ENCODE measurements around the gene CCDC69. TPM values are rescaled to one million over a fixed set of nuclear protein-coding genes. Genes with fewer than 3 reads are reported as not detected.
"Not testable (repeated sequence)": the region's sequence is repeated elsewhere in the genome, so short reads cannot be mapped to it uniquely, and the experiment has no call there.

The CCDC69 gene
- total RNA-seq, 1 donor from 2014 or later = 79.0 TPM

DNA sequence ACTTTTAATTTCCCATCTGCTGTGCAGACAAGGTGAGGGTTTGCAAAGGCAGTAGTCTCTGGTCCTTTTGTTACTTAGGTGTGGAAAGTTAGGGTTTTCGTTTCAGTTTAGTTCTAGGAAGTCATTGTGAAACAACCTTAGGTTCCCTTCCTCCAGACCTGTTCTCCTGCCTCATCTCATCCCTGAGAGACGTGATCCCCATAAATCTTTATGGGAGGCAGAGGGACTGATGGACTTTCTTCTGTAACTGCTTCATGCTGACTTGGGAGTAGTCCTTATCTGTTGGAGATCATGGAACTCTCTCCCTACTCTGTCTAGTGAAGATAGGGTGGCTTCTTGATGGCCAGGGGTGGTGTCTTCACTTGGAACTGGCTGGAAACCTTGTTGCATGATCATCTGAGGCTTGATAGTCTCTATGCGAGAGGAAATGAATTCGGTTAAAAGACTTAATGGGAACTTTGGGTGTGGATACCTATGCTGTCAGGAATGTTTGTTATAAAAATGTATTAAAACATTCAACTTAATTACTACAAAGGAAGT, 21.9 kb upstream of the CCDC69 start:
- TF ChIP-seq, protein P1, sequence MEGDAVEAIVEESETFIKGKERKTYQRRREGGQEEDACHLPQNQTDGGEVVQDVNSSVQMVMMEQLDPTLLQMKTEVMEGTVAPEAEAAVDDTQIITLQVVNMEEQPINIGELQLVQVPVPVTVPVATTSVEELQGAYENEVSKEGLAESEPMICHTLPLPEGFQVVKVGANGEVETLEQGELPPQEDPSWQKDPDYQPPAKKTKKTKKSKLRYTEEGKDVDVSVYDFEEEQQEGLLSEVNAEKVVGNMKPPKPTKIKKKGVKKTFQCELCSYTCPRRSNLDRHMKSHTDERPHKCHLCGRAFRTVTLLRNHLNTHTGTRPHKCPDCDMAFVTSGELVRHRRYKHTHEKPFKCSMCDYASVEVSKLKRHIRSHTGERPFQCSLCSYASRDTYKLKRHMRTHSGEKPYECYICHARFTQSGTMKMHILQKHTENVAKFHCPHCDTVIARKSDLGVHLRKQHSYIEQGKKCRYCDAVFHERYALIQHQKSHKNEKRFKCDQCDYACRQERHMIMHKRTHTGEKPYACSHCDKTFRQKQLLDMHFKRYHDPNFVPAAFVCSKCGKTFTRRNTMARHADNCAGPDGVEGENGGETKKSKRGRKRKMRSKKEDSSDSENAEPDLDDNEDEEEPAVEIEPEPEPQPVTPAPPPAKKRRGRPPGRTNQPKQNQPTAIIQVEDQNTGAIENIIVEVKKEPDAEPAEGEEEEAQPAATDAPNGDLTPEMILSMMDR (IDR thresholded peaks at IDR 0.05) = no peak
- Histone ChIP-seq H3K36me3 (no peaks in the 10 kb centered on the region), H3K27ac (no peak overlapping the region), H3K27me3 (ENCODE audit: low read depth) (no peaks in the 10 kb centered on the region), H3K4me1 (peaks cover 6% of the 10 kb centered on the region), H3K9me3 (no peaks in the 10 kb centered on the region), H3K4me3 (no peak overlapping the region)
- DNase-seq = no peak
- intact Hi-C loops (cut with DNase I) = loop anchor here (10.0 kb wide), 1 partner anchor 121 kb away; no protein-coding TSS in a partner anchor
- ATAC-seq = no peak

DNA sequence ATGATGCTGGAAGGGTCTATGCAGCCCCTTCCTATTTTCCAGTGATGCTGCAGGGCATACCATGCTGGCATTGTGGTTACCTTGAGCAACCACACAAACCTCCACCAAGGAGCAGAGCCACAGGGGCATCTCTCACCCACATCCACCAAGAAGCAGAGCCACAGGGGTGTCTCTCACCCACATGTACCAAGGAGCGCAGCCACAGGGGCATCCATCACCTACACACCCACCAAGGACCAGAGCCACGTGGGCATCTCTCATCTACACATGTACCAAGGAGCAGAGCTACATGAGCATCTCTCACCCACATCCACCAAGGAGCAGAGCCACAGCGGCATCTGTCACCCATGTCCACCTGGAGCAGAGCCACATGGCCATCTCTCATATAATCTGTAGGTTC, 20.3 kb upstream of the CCDC69 start:
- ATAC-seq (no peak), DNase-seq (no peak)
- intact Hi-C loops (cut with DNase I) = loop anchor here (10.0 kb wide), 1 partner anchor 119 kb away; no protein-coding TSS in a partner anchor
- peaks cover 6% of the 10 kb centered on the region for H3K4me1 ChIP-seq
- TF ChIP-seq, protein P1 (IDR thresholded peaks at IDR 0.05) = no peak
- no peak overlapping the region for H3K27ac ChIP-seq
- no peaks in the 10 kb centered on the region for H3K36me3 ChIP-seq
- H3K27me3 ChIP-seq (ENCODE audit: low read depth) = no peaks in the 10 kb centered on the region
- no peaks in the 10 kb centered on the region for H3K9me3 ChIP-seq
- H3K4me3 ChIP-seq = no peak overlapping the region

DNA sequence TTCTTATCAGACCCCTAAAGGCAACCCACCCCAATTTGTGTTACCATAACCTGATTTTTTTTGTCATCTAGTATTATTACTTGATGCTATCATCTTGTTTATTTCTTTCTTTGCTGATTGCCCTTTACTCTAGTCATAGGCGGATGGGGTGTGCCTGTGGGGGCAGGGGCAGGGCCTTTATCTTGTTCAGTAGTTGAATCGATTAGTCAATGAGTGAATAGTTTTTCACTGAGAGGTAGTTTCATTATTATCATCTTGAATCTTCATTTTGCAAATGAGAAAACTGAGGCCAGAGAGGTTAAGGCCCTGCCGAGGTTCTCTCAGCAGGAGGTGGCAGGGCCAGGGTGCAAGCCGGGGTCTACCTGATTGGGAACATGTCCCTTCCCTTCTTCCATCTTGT, 19.7 kb upstream of the CCDC69 start:
- no peak overlapping the region for H3K4me3 ChIP-seq
- H3K9me3 ChIP-seq = no peaks in the 10 kb centered on the region
- no peaks in the 10 kb centered on the region for H3K27me3 ChIP-seq (ENCODE audit: low read depth)
- DNase-seq (no peak), ATAC-seq (no peak)
- no peak overlapping the region for H3K27ac ChIP-seq
- TF ChIP-seq, protein P1 (IDR thresholded peaks at IDR 0.05) = no peak
- intact Hi-C loops (cut with DNase I) = loop anchor here (10.0 kb wide), 1 partner anchor 119 kb away; no protein-coding TSS in a partner anchor
- no peaks in the 10 kb centered on the region for H3K36me3 ChIP-seq
- H3K4me1 ChIP-seq = peaks cover 6% of the 10 kb centered on the region

DNA sequence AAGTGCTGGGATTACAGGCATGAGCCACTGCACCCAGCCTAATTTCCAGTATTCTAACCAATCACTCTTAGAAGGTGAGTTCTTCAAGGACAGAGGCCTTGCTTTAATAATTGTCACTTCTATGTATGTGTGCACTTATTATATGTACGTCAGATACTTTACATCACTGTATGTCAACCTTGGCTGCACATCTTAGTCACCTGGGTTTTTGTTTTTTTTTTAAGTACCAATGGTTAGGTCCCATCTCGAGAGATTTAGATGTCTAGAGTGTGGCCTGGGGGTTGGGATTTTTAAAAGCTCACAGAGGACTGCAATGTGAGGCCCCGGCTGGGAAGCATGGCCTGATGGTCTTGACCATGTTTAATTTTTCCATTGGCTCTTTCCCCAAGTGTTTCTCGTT, 19.2 kb upstream of the CCDC69 start:
- Histone ChIP-seq H3K9me3 (no peaks in the 10 kb centered on the region), H3K27ac (no peak overlapping the region), H3K4me1 (peaks cover 6% of the 10 kb centered on the region), H3K36me3 (no peaks in the 10 kb centered on the region), H3K4me3 (no peak overlapping the region), H3K27me3 (ENCODE audit: low read depth) (no peaks in the 10 kb centered on the region)
- intact Hi-C loops (cut with DNase I) = loop anchor here (10.0 kb wide), 1 partner anchor 118 kb away; no protein-coding TSS in a partner anchor
- no peak for DNase-seq
- ATAC-seq = no peak
- TF ChIP-seq, protein P1 (IDR thresholded peaks at IDR 0.05) = no peak

DNA sequence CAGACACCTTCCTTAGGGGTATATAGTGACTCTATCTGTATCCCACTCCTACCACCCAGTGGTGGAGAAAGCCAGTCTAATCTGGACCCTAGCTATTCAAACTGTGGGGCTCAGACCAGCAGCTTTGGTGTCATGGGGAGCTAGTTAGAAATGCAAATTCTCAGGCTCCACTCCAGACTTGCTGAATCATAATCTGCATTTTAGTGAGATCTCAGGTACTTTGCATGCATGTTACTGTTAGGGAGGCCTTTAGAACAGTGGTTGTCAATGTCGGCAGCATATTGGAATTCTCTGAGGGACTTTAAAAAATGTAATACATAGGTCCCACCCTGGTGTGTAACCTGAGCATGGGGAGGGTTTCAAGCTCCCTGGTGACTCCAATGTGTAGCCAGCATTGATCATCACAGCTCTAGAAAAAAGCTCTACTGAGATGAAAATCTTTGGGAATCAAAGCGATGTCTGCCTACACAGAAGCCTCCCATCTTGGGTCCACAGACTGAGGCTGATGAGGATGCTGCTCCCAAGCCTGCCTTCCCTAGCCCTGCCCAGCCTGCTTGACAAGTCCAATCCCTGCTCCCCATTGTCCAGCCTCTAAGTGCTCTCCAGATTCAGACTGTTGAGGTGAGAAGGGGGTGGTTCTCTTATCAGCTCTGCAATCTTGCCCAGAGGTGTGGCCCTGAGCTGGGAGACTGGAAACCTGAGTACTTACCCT, 17.2 kb upstream of the CCDC69 start:
- intact Hi-C loops (cut with DNase I) = loop anchor here (10.0 kb wide), 1 partner anchor 116 kb away; no protein-coding TSS in a partner anchor

DNA sequence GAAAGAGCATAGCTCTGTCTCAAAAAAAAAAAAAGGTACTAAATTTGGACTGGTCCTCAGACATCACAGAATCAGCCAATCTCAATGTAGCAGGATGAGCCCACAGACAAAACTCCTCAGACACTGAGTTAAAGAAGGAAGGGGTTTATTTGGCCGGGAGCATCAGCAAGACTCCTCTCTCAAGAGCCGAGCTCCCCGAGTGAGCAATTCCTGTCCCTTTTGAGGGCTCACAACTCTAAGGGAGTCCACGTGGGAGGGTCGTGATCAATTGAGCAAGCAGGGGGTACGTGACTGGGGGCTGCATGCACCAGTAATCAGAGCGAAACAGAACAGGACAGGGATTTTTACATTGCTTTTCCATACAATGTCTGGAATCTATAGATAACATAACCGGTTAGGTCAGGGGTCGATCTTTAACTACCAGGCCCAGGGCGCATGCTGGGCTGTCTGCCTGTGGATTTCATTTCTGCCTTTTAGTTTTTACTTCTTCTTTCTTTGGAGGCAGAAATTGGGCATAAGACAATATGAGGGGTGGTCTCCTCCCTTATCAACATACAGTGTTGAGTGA, 16.5 kb upstream of the CCDC69 start:
- not testable (repeated sequence) for H3K9me3 ChIP-seq; H3K36me3 ChIP-seq; H3K4me1 ChIP-seq; H3K27me3 ChIP-seq (ENCODE audit: low read depth); ATAC-seq; H3K4me3 ChIP-seq; DNase-seq; H3K27ac ChIP-seq
- intact Hi-C loops (cut with DNase I) = loop anchor here (10.0 kb wide), 1 partner anchor 116 kb away; no protein-coding TSS in a partner anchor

More for the DNA sequence above, 17.2 kb upstream of the CCDC69 start:
- Histone ChIP-seq H3K36me3 (no peaks in the 10 kb centered on the region), H3K4me3 (no peak overlapping the region), H3K4me1 (peaks cover 6% of the 10 kb centered on the region), H3K9me3 (no peaks in the 10 kb centered on the region), H3K27ac (no peak overlapping the region), H3K27me3 (ENCODE audit: low read depth) (no peaks in the 10 kb centered on the region)
- TF ChIP-seq, protein P1 (IDR thresholded peaks at IDR 0.05) = no peak
- peak; percentile 78 for DNase-seq
- ATAC-seq = peak; percentile 92 to 97
